Fibroblast of the aortic adventitia (primary cell): Measurements from ENCODE around the gene CHKA. TPM values are rescaled to one million over a fixed set of nuclear protein-coding genes. Genes with fewer than 3 reads are reported as not detected.

Experiments used
- DNase-seq: peaks from one replicate; pipeline ENCODE4 v3.0.0-alpha.2; 2010; ENCODE audit warnings: low read depth
- H3K4me3 ChIP-seq: 2 replicates; pipeline ENCODE4 v1.5.1; 2011; ENCODE audit warnings: low read depth, mild to moderate bottlenecking, control low read depth, low read length, moderate library complexity
- total RNA-seq: library from RNA; depleted of rRNA; stranded (reverse); fragments of >200 nt; gene quantifications from 2 replicates; pipeline ENCODE4 v1.2.3, GENCODE V29; 2012; ENCODE audit warnings: low replicate concordance
- TF ChIP-seq, protein P1 (sequence below): IDR thresholded peaks from 2 replicates; pipeline ENCODE4 v1.5.1; 2011; ENCODE audit warnings: mild to moderate bottlenecking, low read length, control low read depth, inconsistent platforms; ENCODE audit not compliant: insufficient read depth

CHKA gene
- total RNA-seq, 1 donor = 5.2 TPM

DNA sequence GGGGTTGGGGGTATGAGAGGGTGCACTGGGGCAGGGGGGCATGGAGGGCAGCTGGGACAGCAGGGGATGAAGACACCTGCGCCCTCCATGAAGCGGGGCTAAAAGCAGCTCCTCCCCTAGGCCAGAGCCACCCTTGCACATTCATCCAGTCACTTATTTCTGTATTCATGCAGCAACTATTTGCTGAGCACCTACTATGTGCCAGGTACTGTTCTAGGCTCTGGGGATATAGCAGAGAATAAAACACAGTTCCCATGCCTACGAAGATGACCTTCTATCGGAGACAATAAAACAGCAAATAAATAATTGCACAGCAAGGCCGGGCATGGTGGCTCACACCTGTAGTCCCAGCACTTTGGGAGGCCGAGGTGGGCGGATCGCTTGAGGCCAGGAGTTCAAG, 105.7 kb downstream of the CHKA start:
- no peak overlapping the region for H3K4me3 ChIP-seq
- TF ChIP-seq, protein P1, sequence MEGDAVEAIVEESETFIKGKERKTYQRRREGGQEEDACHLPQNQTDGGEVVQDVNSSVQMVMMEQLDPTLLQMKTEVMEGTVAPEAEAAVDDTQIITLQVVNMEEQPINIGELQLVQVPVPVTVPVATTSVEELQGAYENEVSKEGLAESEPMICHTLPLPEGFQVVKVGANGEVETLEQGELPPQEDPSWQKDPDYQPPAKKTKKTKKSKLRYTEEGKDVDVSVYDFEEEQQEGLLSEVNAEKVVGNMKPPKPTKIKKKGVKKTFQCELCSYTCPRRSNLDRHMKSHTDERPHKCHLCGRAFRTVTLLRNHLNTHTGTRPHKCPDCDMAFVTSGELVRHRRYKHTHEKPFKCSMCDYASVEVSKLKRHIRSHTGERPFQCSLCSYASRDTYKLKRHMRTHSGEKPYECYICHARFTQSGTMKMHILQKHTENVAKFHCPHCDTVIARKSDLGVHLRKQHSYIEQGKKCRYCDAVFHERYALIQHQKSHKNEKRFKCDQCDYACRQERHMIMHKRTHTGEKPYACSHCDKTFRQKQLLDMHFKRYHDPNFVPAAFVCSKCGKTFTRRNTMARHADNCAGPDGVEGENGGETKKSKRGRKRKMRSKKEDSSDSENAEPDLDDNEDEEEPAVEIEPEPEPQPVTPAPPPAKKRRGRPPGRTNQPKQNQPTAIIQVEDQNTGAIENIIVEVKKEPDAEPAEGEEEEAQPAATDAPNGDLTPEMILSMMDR = no peak
- no peak for DNase-seq

- DNase-seq = no peak
- H3K4me3 ChIP-seq = no peak overlapping the region
- TF ChIP-seq, protein P1 = no peak
Measured at GRCh38 chr11:68014947-68015447, 106.2 kb downstream of the CHKA start.

DNA sequence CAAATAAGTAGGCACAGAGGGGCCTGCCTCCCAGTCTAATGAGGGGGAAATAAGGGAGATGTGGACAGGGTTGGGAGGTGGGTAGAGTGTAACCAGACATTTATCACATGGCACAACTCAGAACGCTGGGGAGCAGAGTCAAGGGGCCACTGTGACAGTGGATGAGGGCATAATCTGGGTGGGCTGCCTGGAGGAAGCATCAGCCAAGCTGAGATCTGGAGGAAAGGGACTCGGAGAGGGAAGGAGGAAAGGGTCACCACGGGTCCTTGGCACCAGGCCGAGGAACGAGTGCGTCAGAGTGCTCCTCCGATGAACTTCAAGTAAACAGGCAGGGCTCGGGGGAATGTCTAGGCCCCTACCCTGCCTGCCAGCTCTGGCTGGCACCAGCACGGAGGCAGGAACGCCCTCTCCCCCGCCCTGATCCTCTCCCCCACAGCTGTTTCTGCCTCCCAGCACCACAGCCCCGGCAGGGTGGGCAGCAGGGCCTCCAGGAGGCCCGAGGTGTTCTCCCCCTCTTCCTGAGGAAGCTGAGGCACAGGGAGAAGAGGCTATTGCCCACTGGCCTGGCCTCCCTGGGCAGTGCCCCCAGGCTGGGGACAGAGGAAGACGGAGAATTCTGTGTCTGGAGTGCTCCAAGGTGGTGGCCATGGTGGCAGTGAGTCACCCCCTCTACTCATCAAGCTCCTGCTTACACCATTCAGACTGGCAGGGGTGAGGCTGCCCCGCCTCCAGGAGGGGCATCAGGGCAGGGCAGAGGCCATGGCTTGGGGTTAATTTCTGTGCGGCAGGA, 106.8 kb downstream of the CHKA start:
- H3K4me3 ChIP-seq = no peak overlapping the region
- TF ChIP-seq, protein P1 = no peak
- DNase-seq = peak; percentile 67

DNA sequence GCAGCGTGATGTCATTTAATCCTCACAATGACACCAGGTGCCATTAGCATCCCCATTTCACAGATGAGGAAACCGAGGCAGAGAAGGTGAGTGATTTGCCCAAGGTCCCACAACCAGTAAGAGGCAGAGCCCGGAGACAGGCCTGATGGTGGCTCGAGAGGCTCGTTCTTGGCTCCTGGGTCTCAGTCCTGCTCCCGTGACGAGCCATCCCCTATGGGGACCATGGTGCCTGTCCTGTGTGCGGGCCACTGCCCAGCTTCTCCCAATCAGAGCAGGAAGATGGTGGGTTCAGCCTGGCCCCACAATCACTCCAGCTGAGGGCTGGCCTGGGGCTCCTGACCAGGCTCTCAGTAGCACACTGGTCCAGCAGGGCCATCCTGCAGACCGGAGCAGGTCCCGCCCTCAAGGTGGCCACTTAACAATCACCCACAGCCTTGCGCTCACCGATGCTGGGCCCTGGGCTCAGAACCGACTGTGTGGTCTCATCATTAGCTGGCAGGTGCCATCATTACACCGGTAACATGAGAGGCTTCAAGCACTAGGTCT, 107.5 kb downstream of the CHKA start:
- H3K4me3 ChIP-seq = no peak overlapping the region
- DNase-seq = no peak
- TF ChIP-seq, protein P1 = no peak

DNA sequence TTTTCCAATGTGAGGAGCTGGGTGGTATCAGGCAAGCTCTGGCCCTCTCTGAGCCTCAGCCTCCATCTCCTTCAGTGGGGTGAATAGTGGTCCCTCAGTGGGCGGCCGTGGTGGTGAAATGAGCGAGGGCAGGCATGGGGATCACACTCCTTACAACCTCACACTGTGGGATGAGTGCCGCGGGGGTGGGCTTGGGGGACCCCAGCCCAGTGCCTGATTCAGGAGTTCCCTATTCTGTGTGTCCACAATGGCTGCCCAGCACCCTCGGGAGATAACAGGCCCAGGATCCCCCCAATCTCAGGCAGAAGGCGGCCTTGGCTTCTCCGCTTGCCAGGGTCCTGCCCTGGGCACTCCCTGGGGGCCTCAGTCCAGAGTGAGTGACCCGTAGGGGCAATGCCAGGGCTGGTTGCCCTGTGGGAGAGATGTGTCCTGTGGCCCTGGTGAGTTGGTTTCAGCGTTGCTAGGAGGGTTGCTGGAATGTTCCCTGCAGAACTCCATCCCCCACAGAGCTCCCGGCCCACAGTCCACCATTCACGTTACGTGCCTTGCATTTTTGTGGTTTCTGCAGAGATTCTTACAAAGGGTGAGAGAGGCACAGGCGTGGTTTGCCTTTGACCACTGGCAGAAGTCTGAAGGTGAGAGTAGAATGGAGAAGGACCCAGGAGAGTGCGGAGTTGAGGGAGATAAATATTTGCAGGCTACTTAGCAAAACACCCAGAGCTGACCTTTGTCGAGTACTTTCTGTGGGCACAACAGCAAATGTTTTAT, 108.2 kb downstream of the CHKA start:
- peak; percentile 92 for DNase-seq
- TF ChIP-seq, protein P1 = no peak
- no peak overlapping the region for H3K4me3 ChIP-seq

DNA sequence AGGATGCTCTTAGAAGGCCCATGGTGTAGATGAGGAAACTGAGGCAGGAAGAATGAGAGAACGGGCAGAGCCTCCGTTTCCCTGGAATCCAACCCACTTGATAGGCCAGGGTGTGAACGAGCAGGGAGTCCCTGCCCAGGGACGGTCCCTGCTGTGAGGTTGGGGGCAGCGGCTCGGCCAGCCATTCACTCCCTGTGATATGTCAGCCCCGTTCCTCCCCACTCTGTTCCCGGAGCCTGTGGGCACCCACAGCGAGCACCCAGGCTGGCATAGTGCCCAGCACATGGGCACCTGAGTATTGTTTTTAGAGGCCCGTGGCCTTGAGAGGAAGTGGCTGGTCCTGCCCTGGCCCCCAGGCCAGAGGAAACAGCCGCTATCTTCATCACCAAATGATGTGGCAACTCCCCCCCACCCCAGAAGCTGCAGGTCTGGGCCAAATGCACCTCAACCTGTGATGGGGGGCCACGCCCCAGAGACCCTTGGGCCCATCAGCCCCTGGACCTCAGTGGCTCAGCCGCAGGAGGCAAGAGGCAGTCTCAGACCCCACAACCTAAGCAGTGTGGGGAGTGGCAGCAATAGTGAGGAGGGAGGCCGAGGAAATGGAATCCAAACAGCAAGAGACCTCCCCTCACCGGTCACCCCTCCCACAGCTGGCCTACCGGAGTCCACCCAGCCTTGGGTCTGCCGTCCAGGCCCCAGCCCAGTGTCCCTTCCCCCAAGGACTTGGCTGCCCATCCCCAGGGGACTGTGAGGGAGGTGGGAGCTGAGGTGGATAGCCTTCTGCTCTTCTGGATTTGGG, 108.9 kb downstream of the CHKA start:
- TF ChIP-seq, protein P1 = no peak
- DNase-seq = no peak
- no peak overlapping the region for H3K4me3 ChIP-seq
